Endothelial cell of umbilical vein (primary cell): Measurements from ENCODE around the gene FRMD4A.

Source experiments
- CTCF ChIP-seq, 2 donors: IDR thresholded peaks; 1 replicate in 1 of 2; 2 replicates in 1 of 2; pipeline ENCODE4 v1.5.1; 2011; ENCODE audit warnings: low read length in 2 of 2, mild to moderate bottlenecking in 2 of 2, moderate library complexity in 2 of 2, control low read depth in 1 of 2, inconsistent platforms in 1 of 2, low read depth in 1 of 2; ENCODE audit not compliant: insufficient read depth in 1 of 2; ENCODE audit errors: extremely low read depth in 1 of 2
- EZH2 ChIP-seq: IDR thresholded peaks from 2 replicates; pipeline ENCODE4 v1.6.1; 2012; ENCODE audit warnings: borderline replicate concordance, low read depth, mild to moderate bottlenecking, moderate library complexity, low read length, inconsistent platforms; ENCODE audit not compliant: severe bottlenecking
- JUN ChIP-seq: IDR thresholded peaks from 2 replicates; pipeline ENCODE4 v1.6.1; 2011; ENCODE audit warnings: borderline replicate concordance, low read depth; ENCODE audit not compliant: insufficient read length, insufficient read depth
- MAX ChIP-seq: IDR thresholded peaks from 2 replicates; pipeline ENCODE4 v1.6.1; 2011; ENCODE audit not compliant: insufficient read depth, insufficient read length
- POLR2A ChIP-seq: IDR thresholded peaks from 2 replicates; pipeline ENCODE4 v1.6.1; 2012; ENCODE audit warnings: low read depth, mild to moderate bottlenecking, control low read depth, low read length
- POLR2AphosphoS5 ChIP-seq: IDR thresholded peaks from 2 replicates; pipeline ENCODE4 v1.6.1; 2012; ENCODE audit warnings: low read depth, mild to moderate bottlenecking, control low read depth, low read length, moderate library complexity; ENCODE audit not compliant: insufficient read depth

GRCh38 chr10:13650961-13651360 is 679.8 kb downstream of the FRMD4A start:
- TF ChIP-seq CTCF (IDR thresholded peaks at IDR 0.05; ENCODE audit: extremely low read depth in 1 of 2, insufficient read depth in 1 of 2, low read depth in 1 of 2, low read length in 2 of 2) (no peak), POLR2A (no peak), POLR2AphosphoS5 (no peak), MAX (no peak), EZH2 (no peak), JUN (no peak)
